ENCODE measurements around the gene IQCB1. TPM values are rescaled to one million over a fixed set of nuclear protein-coding genes. Genes with fewer than 3 reads are reported as not detected.

The IQCB1 gene
- total RNA-seq, 3 donors from 2014 or later (not counting 1 experiment from before 2014, with no cell fraction given) = 42.6 to 44.3 (median 42.6) TPM

GRCh38 chr3:121736112-121736511 lies 98.7 kb downstream of the IQCB1 start:
- Histone ChIP-seq H3K36me3 (ENCODE audit: control insufficient read depth, insufficient read depth, low read length) (no peaks in the 10 kb centered on the region), H3K9me3 (ENCODE audit: control insufficient read depth, insufficient read depth, low read length) (no peaks in the 10 kb centered on the region), H3K4me3 (ENCODE audit: low read length) (no peak overlapping the region), H3K27me3 (ENCODE audit: control insufficient read depth, insufficient read depth, low read length) (no peaks in the 10 kb centered on the region), H3K4me1 (ENCODE audit: control insufficient read depth, insufficient read depth, low read length) (no peaks in the 10 kb centered on the region), H3K27ac (ENCODE audit: low read length) (no peak overlapping the region)
- DNase-seq = no peak
- no peak for TF ChIP-seq CTCF (IDR thresholded peaks at IDR 0.05)
- H3K4me1 Mint-ChIP-seq = peaks cover 31 to 50% of the 10 kb centered on the region in 2 donors
- no peak overlapping the region for H3K4me3 Mint-ChIP-seq
- H3K27me3 Mint-ChIP-seq (ENCODE audit: low read depth in 2 of 2) = no peaks in the 10 kb centered on the region
- no peak overlapping the region for H3K27ac Mint-ChIP-seq
- H3K9me3 Mint-ChIP-seq = no peaks in the 10 kb centered on the region
- no peaks in the 10 kb centered on the region for H3K36me3 Mint-ChIP-seq
- WGBS (ENCODE audit: insufficient coverage) = 100% methylated on average over 2 of the region's 3 CpGs
- intact Hi-C loops (cut with micrococcal nuclease) = no loop called here
- ATAC-seq = no peak

- DNase-seq (no peak), ATAC-seq (no peak)
- intact Hi-C loops (cut with micrococcal nuclease) = no loop called here
- Mint-ChIP-seq H3K27me3 (ENCODE audit: low read depth in 2 of 2) (no peaks in the 10 kb centered on the region), H3K36me3 (no peaks in the 10 kb centered on the region), H3K9me3 (no peaks in the 10 kb centered on the region), H3K4me1 (peaks cover 29 to 48% of the 10 kb centered on the region in 2 donors), H3K27ac (no peak overlapping the region), H3K4me3 (no peak overlapping the region)
- no peak for TF ChIP-seq CTCF (IDR thresholded peaks at IDR 0.05)
- no peak overlapping the region for H3K27ac ChIP-seq (ENCODE audit: low read length)
- H3K4me1 ChIP-seq (ENCODE audit: control insufficient read depth, insufficient read depth, low read length) = no peaks in the 10 kb centered on the region
- no peaks in the 10 kb centered on the region for H3K27me3 ChIP-seq (ENCODE audit: control insufficient read depth, insufficient read depth, low read length)
- H3K9me3 ChIP-seq (ENCODE audit: control insufficient read depth, insufficient read depth, low read length) = no peaks in the 10 kb centered on the region
- H3K36me3 ChIP-seq (ENCODE audit: control insufficient read depth, insufficient read depth, low read length) = peaks cover 2% of the 10 kb centered on the region
- no peak overlapping the region for H3K4me3 ChIP-seq (ENCODE audit: low read length)
Observed at GRCh38 chr3:121735047-121735696, 99.7 kb downstream of the IQCB1 start.

GRCh38 chr3:121730940-121731687 lies 103.7 kb downstream of the IQCB1 start:
- H3K4me1 ChIP-seq (ENCODE audit: control insufficient read depth, insufficient read depth, low read length) = no peaks in the 10 kb centered on the region
- H3K36me3 ChIP-seq (ENCODE audit: control insufficient read depth, insufficient read depth, low read length) = peaks cover 25% of the 10 kb centered on the region
- H3K27ac ChIP-seq (ENCODE audit: low read length) = no peak overlapping the region
- DNase-seq = no peak
- Mint-ChIP-seq H3K27me3 (ENCODE audit: low read depth in 2 of 2) (no peaks in the 10 kb centered on the region), H3K36me3 (no peaks in the 10 kb centered on the region), H3K9me3 (no peaks in the 10 kb centered on the region), H3K27ac (no peak overlapping the region), H3K4me1 (peaks cover 4 to 18% of the 10 kb centered on the region in 2 donors), H3K4me3 (no peak overlapping the region)
- no peak for TF ChIP-seq CTCF (IDR thresholded peaks at IDR 0.05)
- WGBS (ENCODE audit: insufficient coverage) = 95% methylated on average over 4 of the region's 8 CpGs
- no peak for ATAC-seq
- H3K9me3 ChIP-seq (ENCODE audit: control insufficient read depth, insufficient read depth, low read length) = no peaks in the 10 kb centered on the region
- intact Hi-C loops (cut with micrococcal nuclease) = no loop called here
- H3K27me3 ChIP-seq (ENCODE audit: control insufficient read depth, insufficient read depth, low read length) = no peaks in the 10 kb centered on the region
- H3K4me3 ChIP-seq (ENCODE audit: low read length) = no peak overlapping the region
